Natural killer cell (primary cell): ENCODE results near the gene WDR11. TPM values are rescaled to one million over a fixed set of nuclear protein-coding genes. Genes with fewer than 3 reads are reported as not detected.

ENCODE experiments used
- ATAC-seq, 3 donors: fragments of 150-1000 bp in 2 of 3; fragments of 200-7000 bp in 1 of 3; cut with Tn5 transposase; 1 replicate in 1 of 3; 2 replicates in 2 of 3; pipeline ENCODE4 v1.10.0; 2021; ENCODE audit warnings: mild to moderate bottlenecking in 2 of 3, moderate library complexity in 2 of 3
- DNase-seq, 2 donors: peaks; one replicate each; pipeline versions ENCODE4 v3.0.0 to v3.0.0-alpha.2; 2013 to 2021; ENCODE audit warnings: mixed read lengths in 1 of 2
- H3K27ac ChIP-seq: one replicate; pipeline ENCODE4 v1.5.1; 2013; ENCODE audit warnings: mild to moderate bottlenecking, low read length
- H3K27me3 ChIP-seq: one replicate; pipeline ENCODE4 v1.6.1; 2013; ENCODE audit warnings: low read length; ENCODE audit not compliant: control insufficient read depth, insufficient read depth
- H3K36me3 ChIP-seq: one replicate; pipeline ENCODE4 v1.6.1; 2013; ENCODE audit warnings: low read length; ENCODE audit not compliant: control insufficient read depth, insufficient read depth
- H3K4me1 ChIP-seq: one replicate; pipeline ENCODE4 v1.6.1; 2013; ENCODE audit warnings: low read length; ENCODE audit not compliant: control insufficient read depth, insufficient read depth
- H3K4me3 ChIP-seq: one replicate; pipeline ENCODE4 v1.5.1; 2013; ENCODE audit warnings: low read length
- H3K9me3 ChIP-seq: one replicate; pipeline ENCODE4 v1.6.1; 2013; ENCODE audit warnings: low read length; ENCODE audit not compliant: control insufficient read depth, insufficient read depth
- H3K27ac Mint-ChIP-seq, 2 donors: one replicate each; pipeline ENCODE4 v1.8.0; 2022; ENCODE audit warnings: mild to moderate bottlenecking in 2 of 2, mixed read lengths in 2 of 2, moderate library complexity in 1 of 2
- H3K27me3 Mint-ChIP-seq, 2 donors: one replicate each; pipeline ENCODE4 v1.8.0; 2022; ENCODE audit warnings: low read depth in 2 of 2, mixed read lengths in 2 of 2
- H3K36me3 Mint-ChIP-seq: one replicate; pipeline ENCODE4 v1.8.0; 2022; ENCODE audit warnings: mixed read lengths
- H3K4me1 Mint-ChIP-seq, 2 donors: one replicate each; pipeline ENCODE4 v1.8.0; 2022; ENCODE audit warnings: mixed read lengths in 2 of 2
- H3K4me3 Mint-ChIP-seq: one replicate; pipeline ENCODE4 v1.8.0; 2022; ENCODE audit warnings: mild to moderate bottlenecking, moderate library complexity, mixed read lengths
- H3K9me3 Mint-ChIP-seq, 2 donors: one replicate each; pipeline ENCODE4 v1.8.0; 2022; ENCODE audit warnings: mixed read lengths in 2 of 2
- CTCF ChIP-seq: fragments of 200-600 bp; IDR thresholded peaks from one replicate; pipeline ENCODE4 v1.8.0; 2022; ENCODE audit warnings: antibody characterized with exemption
- WGBS: methylation state at CpG from one replicate; pipeline ENCODE4 v1.1.7; 2013; ENCODE audit warnings: missing lambda C conversion rate; ENCODE audit not compliant: insufficient coverage; 5-methylcytosine and 5-hydroxymethylcytosine counted together
- intact Hi-C: fragments of 100-400 bp; cut with micrococcal nuclease; formaldehyde crosslinking; loops from one replicate; pipeline ENCODE4 v1.14.2; 2022
- total RNA-seq, 4 donors: library from RNA; stranded (reverse); fragments of 120-200 nt in 1 of 4; gene quantifications; one replicate each; pipeline versions ENCODE4 v1.2.3 to v1.2.4, GENCODE V29; 2013 to 2022

WDR11 gene
- total RNA-seq, 3 donors from 2014 or later (not counting 1 experiment from before 2014, with no cell fraction given): 70.8 to 88.3 (median 77.8) TPM

- peaks cover 16% of the 10 kb centered on the region for H3K36me3 Mint-ChIP-seq
- 87% methylated on average over 3 of the region's 3 CpGs for WGBS
These were observed 36.3 kb downstream of the WDR11 start for GRCh38 chr10:120887482-120887881.

GRCh38 chr10:120891365-120891764 is 40.2 kb downstream of the WDR11 start:
- ATAC-seq (no peak), DNase-seq (no peak)
- H3K9me3 ChIP-seq: no peaks in the 10 kb centered on the region
- H3K27me3 ChIP-seq: no peaks in the 10 kb centered on the region
- H3K4me3 Mint-ChIP-seq: no peak overlapping the region
- H3K9me3 Mint-ChIP-seq: no peaks in the 10 kb centered on the region
- no peak overlapping the region for H3K4me3 ChIP-seq
- intact Hi-C loops: no loop called here
- peaks cover 0 to 5% of the 10 kb centered on the region in 2 donors for H3K4me1 Mint-ChIP-seq
- H3K27me3 Mint-ChIP-seq: no peaks in the 10 kb centered on the region
- peaks cover 19% of the 10 kb centered on the region for H3K36me3 Mint-ChIP-seq
- H3K27ac ChIP-seq: no peak overlapping the region
- H3K36me3 ChIP-seq: peaks cover 59% of the 10 kb centered on the region
- no peak overlapping the region for H3K27ac Mint-ChIP-seq
- no peak for TF ChIP-seq CTCF
- no peaks in the 10 kb centered on the region for H3K4me1 ChIP-seq

More at GRCh38 chr10:120887482-120887881, 36.3 kb downstream of the WDR11 start:
- no peak for TF ChIP-seq CTCF
- no peak overlapping the region for H3K27ac ChIP-seq
- ATAC-seq (no peak), DNase-seq (no peak)
- no peaks in the 10 kb centered on the region for H3K27me3 ChIP-seq
- Mint-ChIP-seq H3K4me3 (no peak overlapping the region), H3K27me3 (no peaks in the 10 kb centered on the region), H3K27ac (no peak overlapping the region), H3K9me3 (no peaks in the 10 kb centered on the region), H3K4me1 (no peaks in the 10 kb centered on the region)
- H3K4me3 ChIP-seq: no peak overlapping the region
- peaks cover 66% of the 10 kb centered on the region for H3K36me3 ChIP-seq
- no peaks in the 10 kb centered on the region for H3K9me3 ChIP-seq
- H3K4me1 ChIP-seq: no peaks in the 10 kb centered on the region
- intact Hi-C loops: no loop called here

- no peak overlapping the region for H3K27ac Mint-ChIP-seq
- ATAC-seq: no peak
- intact Hi-C loops: no loop called here
- Histone ChIP-seq H3K36me3 (peaks cover 41% of the 10 kb centered on the region), H3K27me3 (no peaks in the 10 kb centered on the region), H3K4me3 (no peak overlapping the region), H3K4me1 (no peaks in the 10 kb centered on the region), H3K9me3 (no peaks in the 10 kb centered on the region), H3K27ac (no peak overlapping the region)
- peaks cover 5 to 6% of the 10 kb centered on the region in 2 donors for H3K4me1 Mint-ChIP-seq
- no peak overlapping the region for H3K4me3 Mint-ChIP-seq
- WGBS: no CpG with 5 or more reads among the region's 1 CpG
- H3K9me3 Mint-ChIP-seq: no peaks in the 10 kb centered on the region
- no peak for DNase-seq
- TF ChIP-seq CTCF: no peak
- no peaks in the 10 kb centered on the region for H3K27me3 Mint-ChIP-seq
- peaks cover 20% of the 10 kb centered on the region for H3K36me3 Mint-ChIP-seq
These were observed 43.4 kb downstream of the WDR11 start for GRCh38 chr10:120894556-120894955.

- H3K9me3 Mint-ChIP-seq: no peaks in the 10 kb centered on the region
- intact Hi-C loops: no loop called here
- no peaks in the 10 kb centered on the region for H3K27me3 ChIP-seq
- H3K4me3 Mint-ChIP-seq: no peak overlapping the region
- no peak overlapping the region for H3K4me3 ChIP-seq
- no peaks in the 10 kb centered on the region for H3K4me1 ChIP-seq
- no peaks in the 10 kb centered on the region for H3K27me3 Mint-ChIP-seq
- 82% methylated on average over 2 of the region's 2 CpGs for WGBS
- H3K27ac ChIP-seq: no peak overlapping the region
- no peak overlapping the region for H3K27ac Mint-ChIP-seq
- H3K36me3 Mint-ChIP-seq: peaks cover 24% of the 10 kb centered on the region
- peaks cover 46% of the 10 kb centered on the region for H3K36me3 ChIP-seq
- no peak for TF ChIP-seq CTCF
- H3K4me1 Mint-ChIP-seq: peaks cover 5 to 6% of the 10 kb centered on the region in 2 donors
- no peaks in the 10 kb centered on the region for H3K9me3 ChIP-seq
- ATAC-seq (peak in 1 of 3 donors; percentile 77), DNase-seq (no peak)
These were observed 46.2 kb downstream of the WDR11 start for GRCh38 chr10:120897343-120897742.
